ENCODE measurements around the gene MBP. TPM values are rescaled to one million over a fixed set of nuclear protein-coding genes. Genes with fewer than 3 reads are reported as not detected.

Gene MBP
- polyA plus RNA-seq, 1 donor from 2014 or later, result 3.3 TPM

- no peaks in the 10 kb centered on the region for H3K27me3 ChIP-seq (ENCODE audit: insufficient read depth, low read depth, low read length)
- H3K4me3 ChIP-seq (ENCODE audit: low read length), result no peak overlapping the region
- TF ChIP-seq REST (IDR thresholded peaks at IDR 0.05; ENCODE audit: borderline replicate concordance) (no peak), EZH2 (IDR thresholded peaks at IDR 0.05; ENCODE audit: borderline replicate concordance, insufficient read depth, low read length, poor library complexity, severe bottlenecking) (no peak)
- H3F3A ChIP-seq (ENCODE audit: insufficient read depth, low read length, poor library complexity, severe bottlenecking), result no peaks in the 10 kb centered on the region
- no peak overlapping the region for H3K9ac ChIP-seq (ENCODE audit: low read length)
- H2AFZ ChIP-seq (ENCODE audit: low read depth, low read length), result no peak overlapping the region
- H3K27ac ChIP-seq (ENCODE audit: low read length), result no peak overlapping the region
- H3K9me2 ChIP-seq (ENCODE audit: insufficient read depth, low read length), result no peaks in the 10 kb centered on the region
- H3K9me3 ChIP-seq (ENCODE audit: low read length), result no peaks in the 10 kb centered on the region
- no peaks in the 10 kb centered on the region for H3K79me2 ChIP-seq (replicated peaks; ENCODE audit: insufficient read depth, low read length)
- no peaks in the 10 kb centered on the region for H3K36me3 ChIP-seq (ENCODE audit: insufficient read depth, low read length)
- H4K20me1 ChIP-seq (ENCODE audit: insufficient read depth), result no peaks in the 10 kb centered on the region
- no peak overlapping the region for H3K4me2 ChIP-seq (ENCODE audit: low read length)
These were observed 143.5 kb downstream of the MBP start for GRCh38 chr18:76988827-76989646.

- no peaks in the 10 kb centered on the region for H4K20me1 ChIP-seq (ENCODE audit: insufficient read depth)
- no peak overlapping the region for H3K4me2 ChIP-seq (ENCODE audit: low read length)
- H3K9me3 ChIP-seq (ENCODE audit: low read length), result no peaks in the 10 kb centered on the region
- no peaks in the 10 kb centered on the region for H3K27me3 ChIP-seq (ENCODE audit: insufficient read depth, low read depth, low read length)
- H2AFZ ChIP-seq (ENCODE audit: low read depth, low read length), result no peak overlapping the region
- H3K9me2 ChIP-seq (ENCODE audit: insufficient read depth, low read length), result no peaks in the 10 kb centered on the region
- no peaks in the 10 kb centered on the region for H3K36me3 ChIP-seq (ENCODE audit: insufficient read depth, low read length)
- H3F3A ChIP-seq (ENCODE audit: insufficient read depth, low read length, poor library complexity, severe bottlenecking), result no peaks in the 10 kb centered on the region
- H3K4me3 ChIP-seq (ENCODE audit: low read length), result no peak overlapping the region
- no peaks in the 10 kb centered on the region for H3K79me2 ChIP-seq (replicated peaks; ENCODE audit: insufficient read depth, low read length)
- TF ChIP-seq REST (IDR thresholded peaks at IDR 0.05; ENCODE audit: borderline replicate concordance) (no peak), TAF1 (IDR thresholded peaks at IDR 0.05; ENCODE audit: low read depth) (no peak), EZH2 (IDR thresholded peaks at IDR 0.05; ENCODE audit: borderline replicate concordance, insufficient read depth, low read length, poor library complexity, severe bottlenecking) (no peak), MXI1 (conservative IDR thresholded peaks at IDR 0.05; ENCODE audit: poor library complexity, severe bottlenecking) (no peak), SMC3 (conservative IDR thresholded peaks at IDR 0.05; ENCODE audit: poor library complexity) (no peak), RAD21 (conservative IDR thresholded peaks at IDR 0.05) (no peak), CTCF (IDR thresholded peaks at IDR 0.05; ENCODE audit: poor library complexity, severe bottlenecking) (no peak), POLR2AphosphoS5 (IDR thresholded peaks at IDR 0.05) (no peak)
- no peak overlapping the region for H3K9ac ChIP-seq (ENCODE audit: low read length)
- H3K27ac ChIP-seq (ENCODE audit: low read length), result no peak overlapping the region
These were observed 144.4 kb downstream of the MBP start for GRCh38 chr18:76988031-76988826.

All from neural cell (in vitro differentiated cells).